GM19438 (cell line): ENCODE measurements around the gene ZBTB47.

Source experiments
- ATAC-seq: cut with Tn5 transposase; IDR thresholded peaks from one replicate; pipeline ENCODE4 v1.9.1; 2021; ENCODE audit warnings: low read depth; ENCODE audit not compliant: unreplicated experiment

ZBTB47 gene

GRCh38 chr3:42653560-42654330, at the start of gene ZBTB47:
TSS of gene ZBTB47 (plus strand) at chr3:42653697. CDS start at chr3:42658356, 4,659 bp downstream.
- no peak for ATAC-seq

- no peak for ATAC-seq
Observed at GRCh38 chr3:42605546-42606173, 47.8 kb upstream of the ZBTB47 start.

- no peak for ATAC-seq
Observed at GRCh38 chr3:42608581-42608980, 44.9 kb upstream of the ZBTB47 start.

GRCh38 chr3:42610976-42611375, 42.5 kb upstream of the ZBTB47 start:
- ATAC-seq: no peak

- ATAC-seq: no peak
Observed at GRCh38 chr3:42612217-42612616, 41.3 kb upstream of the ZBTB47 start.

- no peak for ATAC-seq
Observed at GRCh38 chr3:42612928-42613327, 40.6 kb upstream of the ZBTB47 start.

GRCh38 chr3:42613462-42613861, 40.0 kb upstream of the ZBTB47 start:
- ATAC-seq: no peak

- ATAC-seq: no peak
Observed at GRCh38 chr3:42631620-42632019, 21.9 kb upstream of the ZBTB47 start.

- no peak for ATAC-seq
Observed at GRCh38 chr3:42632146-42632545, 21.4 kb upstream of the ZBTB47 start.

GRCh38 chr3:42633544-42633943, 20.0 kb upstream of the ZBTB47 start:
- no peak for ATAC-seq

GRCh38 chr3:42635111-42635510, 18.4 kb upstream of the ZBTB47 start:
- ATAC-seq: no peak

- no peak for ATAC-seq
Observed at GRCh38 chr3:42637001-42637400, 16.5 kb upstream of the ZBTB47 start.

GRCh38 chr3:42638339-42638842, 15.1 kb upstream of the ZBTB47 start:
- ATAC-seq: no peak

- ATAC-seq: no peak
Observed at GRCh38 chr3:42639192-42639591, 14.3 kb upstream of the ZBTB47 start.

GRCh38 chr3:42640129-42640528, 13.4 kb upstream of the ZBTB47 start:
- no peak for ATAC-seq

- ATAC-seq: no peak
Observed at GRCh38 chr3:42640771-42641370, 12.6 kb upstream of the ZBTB47 start.

- ATAC-seq: no peak
Observed at GRCh38 chr3:42647821-42648459, 5.6 kb upstream of the ZBTB47 start.

GRCh38 chr3:42649006-42649405, 4.5 kb upstream of the ZBTB47 start:
- no peak for ATAC-seq

GRCh38 chr3:42649783-42650182, 3.7 kb upstream of the ZBTB47 start:
- no peak for ATAC-seq

GRCh38 chr3:42651248-42652091, 2.0 kb upstream of the ZBTB47 start:
- ATAC-seq: no peak
